HK-2 (cell line): ENCODE data around the gene CHN2.
"Not testable (repeated sequence)": the region's sequence is repeated elsewhere in the genome, so short reads cannot be mapped to it uniquely, and the experiment has no call there.

Experiments used
- DNase-seq: peaks from one replicate; pipeline ENCODE4 v3.0.0-alpha.2; 2018; ENCODE audit not compliant: unreplicated experiment

The CHN2 gene

DNA sequence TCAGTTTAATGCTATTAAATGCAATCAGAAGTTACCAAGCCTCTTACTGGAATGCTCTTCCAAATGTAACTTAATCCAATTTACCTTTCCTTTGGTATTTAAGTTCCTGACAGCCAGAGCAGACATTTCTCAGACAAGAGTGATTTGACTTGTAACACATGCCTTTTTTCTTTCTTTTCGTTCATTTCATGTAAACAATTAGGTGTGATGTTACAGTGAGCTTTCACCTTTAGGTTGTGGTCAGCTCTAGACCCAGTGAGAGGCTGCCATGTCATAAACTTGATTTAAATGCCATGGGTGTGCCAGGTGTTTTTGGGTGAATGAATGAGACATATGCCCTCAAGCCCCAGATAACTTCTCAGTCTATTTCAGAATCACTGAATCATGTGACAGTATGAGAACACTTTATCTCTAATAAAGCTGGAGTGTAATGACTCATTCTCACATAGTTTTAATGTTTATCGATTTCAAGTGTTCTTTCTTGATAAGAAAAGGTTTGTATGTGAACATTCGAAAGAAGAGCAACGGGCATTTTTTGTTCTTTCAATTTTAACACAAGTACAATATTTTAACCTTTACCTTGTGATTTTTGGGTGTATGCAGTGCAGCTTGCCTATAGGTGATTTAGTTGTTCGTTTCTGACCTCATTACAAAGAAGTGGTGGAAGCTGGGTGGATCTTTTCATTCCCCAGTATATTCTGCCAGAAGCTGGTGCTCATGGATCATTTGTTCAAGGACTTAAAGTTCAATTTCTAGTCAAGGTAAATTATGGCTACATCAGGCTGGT, 61.5 kb downstream of the CHN2 start:
- no peak for DNase-seq

- no peak for DNase-seq
Observed at GRCh38 chr7:29256693-29257002, 62.1 kb downstream of the CHN2 start.

DNA sequence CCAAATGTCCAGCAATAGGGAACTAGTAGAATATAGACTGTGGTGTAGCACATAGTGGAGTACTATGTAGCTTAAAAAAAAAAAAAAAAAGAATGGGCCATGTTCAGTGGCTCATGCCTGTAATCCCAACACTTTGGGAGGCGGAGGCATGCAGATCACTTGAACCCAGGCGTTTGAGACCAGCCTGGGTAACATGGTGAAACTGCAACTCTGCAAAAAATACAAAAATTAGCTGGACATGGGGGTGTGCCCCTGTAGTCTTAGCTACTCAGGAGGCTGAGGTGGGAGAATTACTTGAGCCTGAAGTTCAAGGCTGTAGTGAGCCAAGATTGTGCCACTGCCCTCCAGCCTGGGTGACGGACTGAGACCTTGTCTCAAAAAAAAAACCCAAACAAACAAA, 64.4 kb downstream of the CHN2 start:
- no peak for DNase-seq

GRCh38 chr7:29262191-29262917, 67.8 kb downstream of the CHN2 start:
- DNase-seq, result no peak

DNA sequence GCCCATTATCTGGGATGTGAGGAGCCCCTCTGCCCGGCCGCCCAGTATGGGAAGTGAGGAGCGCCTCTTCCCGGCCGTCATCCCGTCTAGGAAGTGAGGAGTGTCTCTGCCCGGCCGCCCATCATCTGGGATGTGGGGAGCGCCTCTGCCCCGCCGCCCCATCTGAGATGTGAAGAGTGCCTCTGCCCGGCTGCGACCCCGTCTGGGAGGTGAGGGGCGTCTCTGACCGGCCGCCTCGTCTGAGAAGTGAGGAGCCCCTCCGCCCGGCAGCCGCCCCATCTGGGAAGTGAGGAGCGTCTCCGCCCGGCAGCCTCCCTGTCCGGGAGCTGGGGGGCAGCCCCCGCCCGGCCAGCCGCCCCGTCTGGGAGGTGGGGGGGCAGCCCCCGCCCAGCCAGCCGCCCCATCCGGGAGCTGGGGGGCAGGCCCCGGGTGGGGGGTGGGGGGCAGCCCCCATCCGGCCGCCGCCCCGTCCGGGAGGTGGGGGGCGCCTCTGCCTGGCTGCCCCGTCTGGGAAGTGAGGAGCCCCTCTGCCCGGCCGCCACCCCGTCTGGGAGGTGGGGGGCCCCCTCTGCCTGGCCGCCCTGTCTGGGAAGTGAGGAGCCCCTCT, 69.1 kb downstream of the CHN2 start:
- DNase-seq, result not testable (repeated sequence)

- DNase-seq, result no peak
Observed at GRCh38 chr7:29265208-29265923, 70.8 kb downstream of the CHN2 start.

- no peak for DNase-seq
Observed at GRCh38 chr7:29269935-29270334, 75.4 kb downstream of the CHN2 start.

GRCh38 chr7:29270594-29271318, 76.2 kb downstream of the CHN2 start:
- DNase-seq, result no peak

GRCh38 chr7:29271319-29271658, 76.7 kb downstream of the CHN2 start:
- DNase-seq, result no peak

DNA sequence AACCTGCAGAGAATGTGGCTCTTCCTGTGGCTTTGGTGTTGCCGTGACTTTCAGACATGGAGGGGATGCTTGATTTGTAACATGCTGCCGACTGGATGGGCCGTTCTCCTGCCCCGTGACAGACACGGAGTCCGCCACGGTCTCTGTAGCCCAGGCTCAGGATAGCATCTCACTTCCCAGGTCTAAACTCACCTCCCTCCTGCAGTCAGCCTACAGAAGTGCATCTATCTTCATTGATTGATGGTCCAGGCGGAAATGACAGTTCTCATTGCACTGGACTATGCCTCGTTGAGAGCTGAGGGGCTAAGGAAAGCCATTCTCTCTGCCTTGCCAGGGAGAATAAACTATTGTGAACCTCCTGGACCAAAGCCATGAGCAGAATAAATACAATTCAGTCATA, 77.5 kb downstream of the CHN2 start:
- DNase-seq, result no peak

DNA sequence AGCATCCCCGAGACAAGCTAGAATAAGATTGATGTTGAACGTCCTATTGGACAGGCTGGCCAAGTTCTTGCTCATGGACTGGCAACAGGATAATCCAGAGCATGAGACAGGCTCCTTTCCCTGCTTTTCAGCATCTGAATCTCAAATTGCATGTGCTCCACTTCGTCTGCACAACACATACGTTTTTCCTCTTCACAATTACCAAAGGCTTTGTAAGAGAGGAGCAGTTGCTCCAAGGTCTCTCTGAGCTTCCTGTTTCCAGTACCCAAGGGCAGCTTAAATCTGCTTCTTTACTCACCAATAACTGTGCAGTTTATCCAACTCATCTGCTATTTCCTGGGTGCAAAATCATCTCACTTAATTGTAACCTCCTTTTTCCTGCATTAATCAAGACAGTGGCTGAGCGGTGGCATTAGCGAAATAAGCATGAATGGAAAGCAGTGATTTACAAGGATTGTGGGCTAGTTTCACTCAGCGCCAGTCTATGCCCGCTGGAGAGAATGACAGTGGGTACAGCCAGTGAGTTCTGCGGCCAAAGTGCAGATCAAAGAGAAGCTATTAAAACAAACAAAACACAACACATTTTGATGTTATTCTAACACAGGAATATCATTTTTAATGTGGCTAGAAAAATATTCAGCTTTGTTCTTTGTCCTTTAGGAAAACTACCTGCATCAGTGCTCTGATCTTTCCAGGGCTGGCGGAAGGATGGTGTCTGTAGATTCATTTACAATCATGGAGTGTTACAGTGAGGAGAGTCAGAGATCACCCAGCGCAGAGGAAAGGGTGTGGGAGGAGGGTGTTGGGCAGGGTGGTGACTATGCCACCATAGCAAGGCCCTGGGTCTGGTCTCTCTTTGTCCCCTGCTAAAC, 79.8 kb downstream of the CHN2 start:
- no peak for DNase-seq

DNA sequence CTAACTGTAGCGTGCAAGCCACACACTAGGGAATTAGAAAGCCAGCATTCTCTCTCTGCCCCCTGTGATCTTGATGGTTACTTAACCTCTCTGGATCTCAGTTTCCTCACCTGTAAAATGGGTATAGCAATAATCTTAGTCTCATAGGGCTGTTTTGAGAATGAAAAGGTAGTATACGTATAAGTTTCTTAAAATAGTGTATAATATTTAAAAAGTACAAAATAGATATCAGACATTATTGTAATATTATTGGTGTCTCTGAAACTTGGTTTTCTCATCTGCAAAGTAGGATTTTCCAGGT, 80.4 kb downstream of the CHN2 start:
- DNase-seq, result no peak

DNA sequence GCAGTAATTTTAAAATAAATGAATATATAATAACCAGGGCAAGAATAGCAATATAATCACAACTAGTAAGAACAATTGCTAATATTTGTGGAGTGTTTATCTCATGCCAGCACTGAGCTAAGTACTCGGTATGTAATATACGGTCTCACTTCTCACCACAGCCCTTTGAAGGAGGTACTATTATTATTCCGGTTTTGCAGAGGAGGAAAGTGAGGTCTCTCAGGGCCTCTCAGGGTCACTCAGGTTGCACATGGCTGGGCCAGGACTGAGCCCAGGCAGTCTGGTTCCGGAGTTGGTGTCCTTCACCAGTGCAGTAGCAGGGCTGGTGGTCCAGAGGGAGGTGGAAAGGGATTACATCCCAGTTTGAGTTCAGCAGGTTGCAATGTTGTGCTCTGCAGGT, 80.9 kb downstream of the CHN2 start:
- DNase-seq, result no peak

DNA sequence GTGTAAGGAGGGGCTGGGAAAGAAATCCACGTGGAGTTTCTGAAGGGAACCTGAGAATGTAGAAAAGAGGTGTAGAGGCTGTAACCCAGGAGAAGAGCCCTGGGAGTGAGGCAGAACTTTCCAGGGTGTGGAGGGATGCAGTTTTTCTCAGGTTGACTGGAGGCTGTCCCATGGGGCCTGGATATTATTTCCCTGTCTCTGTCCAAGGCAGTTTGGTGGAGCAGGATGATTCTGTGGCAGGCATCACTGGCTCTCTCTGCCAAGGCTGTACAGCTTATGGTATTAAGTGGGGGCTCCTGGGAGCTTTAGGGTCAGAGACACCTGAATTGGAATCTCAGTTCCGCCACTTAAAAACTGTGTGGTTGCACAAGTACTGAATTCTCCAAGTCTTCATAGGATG, 81.6 kb downstream of the CHN2 start:
- no peak for DNase-seq

DNA sequence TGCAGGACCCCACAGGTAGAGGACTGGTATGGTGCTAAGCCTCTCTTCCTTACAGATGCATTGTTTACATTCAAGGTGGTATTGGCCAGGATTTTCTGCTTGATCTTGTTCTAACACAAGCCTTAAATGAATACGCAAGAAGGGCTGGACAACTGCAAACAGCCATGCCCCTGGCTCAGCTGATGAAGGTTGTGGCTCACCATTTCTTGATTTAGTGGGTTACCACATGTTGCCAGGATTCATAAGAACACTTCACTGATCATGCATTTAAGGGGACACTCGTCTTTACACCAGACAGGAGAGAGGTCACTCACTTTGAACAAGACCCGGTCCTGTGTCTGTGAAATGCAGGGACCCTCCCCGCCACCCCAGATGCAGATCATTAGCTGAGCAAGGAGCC, 82.2 kb downstream of the CHN2 start:
- no peak for DNase-seq

DNA sequence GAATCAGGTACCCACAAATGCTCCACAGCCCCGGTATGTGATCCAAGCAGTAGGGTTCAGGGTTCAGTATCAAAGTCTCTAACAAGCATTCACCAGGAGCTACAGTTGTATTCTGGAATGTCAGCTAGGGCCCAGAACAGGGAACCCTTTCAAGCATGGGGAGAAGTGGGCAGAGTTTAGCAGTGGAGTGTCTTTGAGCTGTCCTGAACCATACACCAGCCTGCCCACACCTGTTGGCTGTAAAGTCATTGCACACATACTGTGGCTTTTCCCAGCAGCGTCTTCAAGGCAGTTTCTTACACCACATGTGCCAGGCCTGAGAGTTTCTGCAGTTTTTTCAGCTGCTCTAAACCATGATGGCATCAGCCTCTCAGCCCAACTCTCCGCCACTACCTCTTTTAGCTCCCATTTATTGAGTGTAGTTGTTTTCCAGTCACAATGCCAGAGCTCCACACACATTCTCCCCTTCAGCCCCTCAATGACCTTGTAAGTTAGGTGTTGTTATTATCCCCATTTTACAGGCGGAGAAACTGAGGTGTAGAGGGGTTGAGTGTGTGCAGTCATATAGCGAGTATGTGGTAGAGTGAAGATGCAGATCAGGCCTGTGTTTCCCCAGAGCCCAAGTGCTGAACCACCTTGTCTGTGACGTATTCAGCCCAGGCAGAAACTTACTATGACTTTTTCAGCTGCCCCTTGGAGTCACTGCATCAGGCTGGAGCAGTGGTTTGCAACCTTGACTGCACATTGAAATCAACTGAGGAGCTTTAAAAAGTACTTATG, 83.1 kb downstream of the CHN2 start:
- DNase-seq, result no peak

GRCh38 chr7:29278337-29279069, 83.9 kb downstream of the CHN2 start:
- no peak for DNase-seq

DNA sequence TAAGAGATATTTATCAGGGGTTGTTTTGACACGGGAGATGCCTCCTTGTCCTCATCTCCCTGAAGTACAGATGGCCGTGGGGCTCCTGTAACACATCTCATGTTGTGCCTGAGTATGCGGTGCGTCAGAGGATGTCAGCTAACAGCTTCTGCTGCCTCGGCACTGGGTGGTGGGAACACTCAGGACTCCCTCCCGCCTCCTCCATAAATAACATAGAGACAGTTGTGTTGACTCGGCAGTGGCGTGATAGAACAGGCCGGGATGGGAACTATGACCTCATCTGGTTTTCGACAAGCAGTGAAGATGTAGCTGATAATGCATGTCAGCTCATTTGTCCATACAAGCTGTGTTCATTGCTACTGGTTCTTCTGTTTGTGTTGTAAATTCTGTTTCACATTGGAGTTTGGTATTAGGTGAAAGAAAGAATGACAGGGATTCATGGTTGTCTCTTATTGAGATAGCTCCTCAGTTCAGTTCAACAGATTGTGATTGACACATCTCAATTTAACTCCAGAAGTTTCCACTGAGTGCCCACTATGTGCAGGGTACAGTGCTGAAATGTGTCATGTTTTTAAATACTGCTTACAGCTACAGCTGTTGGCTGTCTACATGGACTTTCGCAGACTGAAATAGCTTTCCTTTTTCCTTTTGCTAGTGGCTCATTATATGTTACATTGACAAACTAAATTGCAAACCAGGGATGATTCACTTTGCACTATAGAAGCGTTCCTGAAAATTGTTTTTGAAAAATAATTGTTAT, 87.4 kb downstream of the CHN2 start:
- no peak for DNase-seq

DNA sequence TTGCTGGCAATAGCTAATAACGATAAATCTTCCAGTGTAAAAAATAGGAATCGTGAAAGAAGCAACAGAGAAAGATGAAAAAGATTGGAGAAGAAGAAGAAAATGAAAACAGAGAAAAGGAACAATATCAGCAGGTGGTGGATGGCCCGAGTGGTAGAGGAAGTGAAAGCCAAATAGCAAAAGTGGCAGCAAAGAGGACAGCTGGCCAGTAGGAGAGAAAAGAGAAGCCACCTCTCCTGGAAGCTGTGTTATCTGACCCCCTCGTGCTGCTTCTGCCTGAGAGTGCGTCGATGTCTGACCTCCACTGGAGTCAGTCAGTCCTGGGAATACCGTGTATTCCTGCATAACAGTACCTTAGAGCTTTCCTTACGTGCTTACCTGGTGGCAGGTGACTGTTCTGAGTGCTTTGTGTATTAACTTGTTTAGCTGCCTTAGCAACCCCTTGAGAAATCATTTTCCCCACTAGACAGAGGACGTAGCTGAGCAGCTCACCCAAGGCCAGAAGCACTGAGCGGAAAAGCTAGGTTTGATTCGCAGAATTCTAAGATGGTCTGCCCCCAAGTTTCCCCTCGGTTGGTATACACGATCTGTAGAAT, 88.3 kb downstream of the CHN2 start:
- no peak for DNase-seq
